SU-DHL-6 (cell line): ENCODE measurements around the gene COL4A2.

Experiments used
- H2AFZ ChIP-seq: fragments of 200-600 bp; sonication (generic); 2 replicates; pipeline ENCODE4 v1.6.1; 2014; ENCODE audit warnings: low read depth, mild to moderate bottlenecking, moderate library complexity, mixed read lengths, antibody characterized with exemption, low read length; ENCODE audit not compliant: severe bottlenecking
- H3F3A ChIP-seq: fragments of 200-600 bp; shearing (Covaris generic); 2 replicates; pipeline ENCODE4 v1.6.0; 2016; ENCODE audit warnings: antibody characterized with exemption, mild to moderate bottlenecking; ENCODE audit not compliant: insufficient read depth
- H3K27ac ChIP-seq: fragments of 200-600 bp; sonication (generic); 2 replicates; pipeline ENCODE4 v1.5.1; 2016; ENCODE audit warnings: low read depth, mild to moderate bottlenecking, low read length, moderate library complexity, mixed read lengths
- H3K27me3 ChIP-seq: fragments of 200-600 bp; sonication (generic), shearing (Covaris generic); 2 replicates; pipeline ENCODE4 v1.6.0; 2014; ENCODE audit warnings: mild to moderate bottlenecking, low read length
- H3K36me3 ChIP-seq: fragments of 200-600 bp; sonication (generic); 2 replicates; pipeline ENCODE4 v1.6.1; 2014; ENCODE audit warnings: mild to moderate bottlenecking, low read length, mixed read lengths
- H3K4me2 ChIP-seq: fragments of 300-600, 200-600 bp; shearing (Covaris generic), sonication (generic); 2 replicates; pipeline ENCODE4 v1.6.0; 2014; ENCODE audit warnings: low read length, low read depth, mild to moderate bottlenecking; ENCODE audit not compliant: poor library complexity, severe bottlenecking
- H3K4me3 ChIP-seq: fragments of 200-600 bp; sonication (generic); 2 replicates; pipeline ENCODE4 v1.5.1; 2014; ENCODE audit warnings: antibody characterized with exemption, low read length, mild to moderate bottlenecking, mixed read lengths; ENCODE audit not compliant: insufficient read depth, poor library complexity, severe bottlenecking
- H3K79me2 ChIP-seq: fragments of 200-600 bp; sonication (generic); 2 replicates; pipeline ENCODE4 v1.6.1; 2014; ENCODE audit warnings: mild to moderate bottlenecking, low read length, moderate library complexity; ENCODE audit not compliant: insufficient read depth
- H3K9ac ChIP-seq: fragments of 200-600 bp; sonication (generic); 2 replicates; pipeline ENCODE4 v1.7.0; 2014; ENCODE audit warnings: mild to moderate bottlenecking, low read length
- H3K9me2 ChIP-seq: fragments of 200-600 bp; sonication (generic); replicated peaks from 2 replicates; pipeline ENCODE4 v1.6.1; 2014; ENCODE audit warnings: low read length; ENCODE audit not compliant: insufficient read depth
- H3K9me3 ChIP-seq: fragments of 200-600 bp; sonication (generic); 2 replicates; pipeline ENCODE4 v1.6.1; 2014; ENCODE audit warnings: low read length, mixed read lengths; ENCODE audit not compliant: insufficient read depth
- H4K20me1 ChIP-seq: fragments of 200-600 bp; sonication (generic); 2 replicates; pipeline ENCODE4 v1.6.1; 2014; ENCODE audit warnings: low read depth, mild to moderate bottlenecking, antibody characterized with exemption, low read length, moderate library complexity, mixed read lengths
- CTCF ChIP-seq: fragments of 200-600 bp; sonication (generic); IDR thresholded peaks from one replicate; pipeline ENCODE4 v1.5.1; 2017; ENCODE audit warnings: antibody characterized with exemption, mild to moderate bottlenecking, low read length, moderate library complexity; ENCODE audit not compliant: insufficient read depth, poor library complexity, severe bottlenecking
- EZH2phosphoT487 ChIP-seq: fragments of 200-600 bp; sonication (generic), shearing (Covaris generic); conservative IDR thresholded peaks from 2 replicates; pipeline ENCODE4 v1.6.1; 2018; ENCODE audit warnings: mild to moderate bottlenecking, antibody characterized with exemption, low read length, moderate library complexity, mixed read lengths

The COL4A2 gene

GRCh38 chr13:110276553-110276950 is 30.5 kb upstream of the COL4A2 start:
- TF ChIP-seq CTCF (no peak), EZH2phosphoT487 (no peak)
- Histone ChIP-seq H4K20me1 (no peaks in the 10 kb centered on the region), H3F3A (no peaks in the 10 kb centered on the region), H3K27me3 (no peaks in the 10 kb centered on the region), H3K9me2 (no peaks in the 10 kb centered on the region), H3K36me3 (no peaks in the 10 kb centered on the region), H2AFZ (no peak overlapping the region), H3K9ac (no peak overlapping the region), H3K27ac (no peak overlapping the region), H3K4me2 (no peak overlapping the region), H3K4me3 (no peak overlapping the region), H3K9me3 (no peaks in the 10 kb centered on the region), H3K79me2 (no peaks in the 10 kb centered on the region)

- H3K4me2 ChIP-seq, result no peak overlapping the region
Observed at GRCh38 chr13:110277357-110277975, 29.6 kb upstream of the COL4A2 start.

GRCh38 chr13:110278859-110279258 is 28.2 kb upstream of the COL4A2 start:
- Histone ChIP-seq H3K27me3 (no peaks in the 10 kb centered on the region), H3K36me3 (no peaks in the 10 kb centered on the region), H3K9ac (no peak overlapping the region), H4K20me1 (no peaks in the 10 kb centered on the region), H3K79me2 (no peaks in the 10 kb centered on the region), H3K9me2 (no peaks in the 10 kb centered on the region), H3K4me3 (no peak overlapping the region), H3F3A (no peaks in the 10 kb centered on the region), H2AFZ (no peak overlapping the region), H3K27ac (no peak overlapping the region), H3K9me3 (no peaks in the 10 kb centered on the region), H3K4me2 (no peak overlapping the region)
- TF ChIP-seq EZH2phosphoT487 (no peak), CTCF (no peak)

More at GRCh38 chr13:110277357-110277975, 29.6 kb upstream of the COL4A2 start:
- Histone ChIP-seq H3K36me3 (no peaks in the 10 kb centered on the region), H2AFZ (no peak overlapping the region), H3K9me2 (no peaks in the 10 kb centered on the region), H3F3A (no peaks in the 10 kb centered on the region), H3K79me2 (no peaks in the 10 kb centered on the region), H3K27ac (no peak overlapping the region), H3K4me3 (no peak overlapping the region), H3K9me3 (no peaks in the 10 kb centered on the region), H3K27me3 (no peaks in the 10 kb centered on the region), H3K9ac (no peak overlapping the region), H4K20me1 (no peaks in the 10 kb centered on the region)
- no peak for TF ChIP-seq CTCF
- TF ChIP-seq EZH2phosphoT487, result no peak
